ENCODE results near the gene GDF15. TPM values are rescaled to one million over a fixed set of nuclear protein-coding genes. Genes with fewer than 3 reads are reported as not detected.
A peak's percentile ranks its signal among the peaks of the same experiment; 100 is the strongest.
"Not testable (repeated sequence)": the region's sequence is repeated elsewhere in the genome, so short reads cannot be mapped to it uniquely, and the experiment has no call there.

Gene GDF15
- total RNA-seq, 3 donors from 2014 or later, result 2.7 to 60.3 (median 9.2) TPM

- peaks cover 0 to 12% of the 10 kb centered on the region in 2 donors for H3K4me1 ChIP-seq
- intact Hi-C loops (cut with DNase I; ENCODE audit: low total_unique reads), result no loop called here
- no peak for TF ChIP-seq POLR2A (IDR thresholded peaks at IDR 0.05)
- TF ChIP-seq CTCF (IDR thresholded peaks at IDR 0.05), result no peak
- TF ChIP-seq POLR2AphosphoS5 (IDR thresholded peaks at IDR 0.05), result peak in 2 of 3 donors; percentile 85 to 97
Observed at GRCh38 chr19:18373892-18374629, 11.9 kb upstream of the GDF15 start.

GRCh38 chr19:18377026-18377425, 8.9 kb upstream of the GDF15 start:
- no peak overlapping the region for H3K4me3 ChIP-seq
- no peaks in the 10 kb centered on the region for H3K36me3 ChIP-seq
- H3K27me3 ChIP-seq, result no peaks in the 10 kb centered on the region
- H3K27ac ChIP-seq, result peak overlapping the region; percentile 3 to 62
- no peaks in the 10 kb centered on the region for H3K9me3 ChIP-seq
- H3K4me1 ChIP-seq, result peaks cover 0 to 12% of the 10 kb centered on the region in 2 donors
- no peak for DNase-seq (ENCODE audit: low spot score in 2 of 2)
- intact Hi-C loops (cut with DNase I; ENCODE audit: low total_unique reads), result no loop called here
- no peak for TF ChIP-seq POLR2A (IDR thresholded peaks at IDR 0.05)
- no peak for TF ChIP-seq CTCF (IDR thresholded peaks at IDR 0.05)
- no peak for TF ChIP-seq POLR2AphosphoS5 (IDR thresholded peaks at IDR 0.05)

More at GRCh38 chr19:18373892-18374629, 11.9 kb upstream of the GDF15 start:
- Histone ChIP-seq H3K4me3 (peak overlapping the region in 1 of 3 donors; percentile 31), H3K36me3 (no peaks in the 10 kb centered on the region), H3K27ac (peak overlapping the region; percentile 91 to 96), H3K9me3 (no peaks in the 10 kb centered on the region), H3K27me3 (no peaks in the 10 kb centered on the region)
- peak; percentile 77 to 91 for DNase-seq (ENCODE audit: low spot score in 2 of 2)

- Histone ChIP-seq H3K27ac (peak overlapping the region; percentile 87 to 88), H3K36me3 (no peaks in the 10 kb centered on the region), H3K27me3 (no peaks in the 10 kb centered on the region), H3K9me3 (no peaks in the 10 kb centered on the region), H3K4me3 (no peak overlapping the region), H3K4me1 (no peaks in the 10 kb centered on the region)
- TF ChIP-seq POLR2AphosphoS5 (IDR thresholded peaks at IDR 0.05), result peak; percentile 66 to 78 (median 72)
- TF ChIP-seq CTCF (IDR thresholded peaks at IDR 0.05), result no peak
- intact Hi-C loops (cut with DNase I; ENCODE audit: low total_unique reads), result loop anchor here (10.0 kb wide), 1 partner anchor 1845 kb away; no protein-coding TSS in a partner anchor
- peak; percentile 94 to 97 for DNase-seq (ENCODE audit: low spot score in 2 of 2)
Observed at GRCh38 chr19:18379803-18380747, 5.9 kb upstream of the GDF15 start.

GRCh38 chr19:18380843-18381242, 5.1 kb upstream of the GDF15 start:
- Histone ChIP-seq H3K27ac (peak overlapping the region; percentile 87 to 88), H3K4me1 (no peaks in the 10 kb centered on the region), H3K36me3 (no peaks in the 10 kb centered on the region), H3K27me3 (no peaks in the 10 kb centered on the region), H3K9me3 (no peaks in the 10 kb centered on the region), H3K4me3 (no peak overlapping the region)
- TF ChIP-seq POLR2A (IDR thresholded peaks at IDR 0.05), result no peak
- no peak for DNase-seq (ENCODE audit: low spot score in 2 of 2)
- intact Hi-C loops (cut with DNase I; ENCODE audit: low total_unique reads), result loop anchor here (10.0 kb wide), 1 partner anchor 1846 kb away; no protein-coding TSS in a partner anchor

GRCh38 chr19:18383622-18384021, 2.3 kb upstream of the GDF15 start:
- not testable (repeated sequence) for H3K36me3 ChIP-seq; H3K27ac ChIP-seq; H3K4me1 ChIP-seq; H3K4me3 ChIP-seq; H3K27me3 ChIP-seq; DNase-seq (ENCODE audit: low spot score in 2 of 2); H3K9me3 ChIP-seq
- intact Hi-C loops (cut with DNase I; ENCODE audit: low total_unique reads), result loop anchor here (10.0 kb wide), 1 partner anchor 1849 kb away; no protein-coding TSS in a partner anchor
